ENCODE data around the gene OTOGL.

Gene OTOGL

DNA sequence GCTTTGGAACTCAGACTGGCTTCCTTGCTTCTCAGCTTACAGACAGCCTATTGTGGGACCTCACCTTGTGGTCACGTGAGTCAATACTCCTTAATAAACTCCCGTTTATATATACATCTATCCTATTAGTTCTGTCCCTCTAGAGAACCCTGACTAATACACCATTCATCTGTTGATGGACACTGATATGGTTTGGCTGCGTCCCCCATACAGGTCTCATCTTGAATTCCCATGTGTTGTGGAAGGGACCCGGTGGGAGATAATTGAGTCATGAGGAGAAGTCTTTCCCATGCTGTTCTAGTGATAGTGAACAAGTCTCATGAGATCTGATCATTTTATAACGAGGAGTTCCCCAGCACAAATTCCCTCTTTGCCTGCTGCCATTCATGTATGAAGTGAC is 57.0 kb downstream of the OTOGL start:
- Histone ChIP-seq H3K4me3 (replicated peaks; ENCODE audit: low read depth, low read length) (no peak overlapping the region), H3K27me3 (replicated peaks; ENCODE audit: control insufficient read depth, insufficient read depth, low read length) (no peaks in the 10 kb centered on the region), H3K36me3 (ENCODE audit: control insufficient read depth, insufficient read depth, low read length) (no peaks in the 10 kb centered on the region)
- no peak for DNase-seq (ENCODE audit: extremely low read depth, insufficient read length)
- no peak for TF ChIP-seq CTCF (IDR thresholded peaks at IDR 0.05; ENCODE audit: insufficient read depth, low read length, poor library complexity, severe bottlenecking)

- Histone ChIP-seq H3K27me3 (replicated peaks; ENCODE audit: control insufficient read depth, insufficient read depth, low read length) (no peaks in the 10 kb centered on the region), H3K4me3 (replicated peaks; ENCODE audit: low read depth, low read length) (no peak overlapping the region), H3K36me3 (ENCODE audit: control insufficient read depth, insufficient read depth, low read length) (no peaks in the 10 kb centered on the region)
- no peak for DNase-seq (ENCODE audit: extremely low read depth, insufficient read length)
- TF ChIP-seq CTCF (IDR thresholded peaks at IDR 0.05; ENCODE audit: insufficient read depth, low read length, poor library complexity, severe bottlenecking) = no peak
Observed at GRCh38 chr12:80157645-80158044, 58.3 kb downstream of the OTOGL start.

DNA sequence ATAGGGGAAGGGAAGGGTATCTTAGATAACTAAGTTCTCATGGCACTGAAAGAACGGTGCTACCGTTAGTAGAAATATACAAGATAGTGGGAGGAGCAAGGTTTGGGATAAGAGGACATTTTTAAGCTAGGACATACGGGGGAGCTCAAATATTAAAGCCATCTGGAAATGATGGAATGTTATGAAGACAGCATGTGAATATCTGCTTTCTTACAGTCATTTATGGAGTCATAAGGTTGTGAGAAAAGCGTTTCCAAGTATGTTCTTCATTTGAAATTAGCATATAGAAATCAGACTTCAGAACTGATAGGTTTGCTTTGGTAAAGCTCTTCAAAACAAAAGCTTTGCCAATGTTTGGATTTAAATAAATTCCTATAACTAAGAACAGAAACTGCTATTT is 62.3 kb downstream of the OTOGL start:
- Histone ChIP-seq H3K36me3 (ENCODE audit: control insufficient read depth, insufficient read depth, low read length) (no peaks in the 10 kb centered on the region), H3K4me3 (replicated peaks; ENCODE audit: low read depth, low read length) (no peak overlapping the region), H3K27me3 (replicated peaks; ENCODE audit: control insufficient read depth, insufficient read depth, low read length) (no peaks in the 10 kb centered on the region)
- TF ChIP-seq CTCF (IDR thresholded peaks at IDR 0.05; ENCODE audit: insufficient read depth, low read length, poor library complexity, severe bottlenecking) = no peak
- DNase-seq (ENCODE audit: extremely low read depth, insufficient read length) = no peak

- Histone ChIP-seq H3K4me3 (replicated peaks; ENCODE audit: low read depth, low read length) (no peak overlapping the region), H3K27me3 (replicated peaks; ENCODE audit: control insufficient read depth, insufficient read depth, low read length) (no peaks in the 10 kb centered on the region), H3K36me3 (ENCODE audit: control insufficient read depth, insufficient read depth, low read length) (no peaks in the 10 kb centered on the region)
- TF ChIP-seq CTCF (IDR thresholded peaks at IDR 0.05; ENCODE audit: insufficient read depth, low read length, poor library complexity, severe bottlenecking) = no peak
- peak; percentile 10 for DNase-seq (ENCODE audit: extremely low read depth, insufficient read length)
Observed at GRCh38 chr12:80162177-80162576, 62.8 kb downstream of the OTOGL start.

GRCh38 chr12:80165746-80166145 is 66.4 kb downstream of the OTOGL start:
- no peak for TF ChIP-seq CTCF (IDR thresholded peaks at IDR 0.05; ENCODE audit: insufficient read depth, low read length, poor library complexity, severe bottlenecking)
- Histone ChIP-seq H3K4me3 (replicated peaks; ENCODE audit: low read depth, low read length) (no peak overlapping the region), H3K36me3 (ENCODE audit: control insufficient read depth, insufficient read depth, low read length) (no peaks in the 10 kb centered on the region), H3K27me3 (replicated peaks; ENCODE audit: control insufficient read depth, insufficient read depth, low read length) (no peaks in the 10 kb centered on the region)
- no peak for DNase-seq (ENCODE audit: extremely low read depth, insufficient read length)

GRCh38 chr12:80166751-80167150 is 67.4 kb downstream of the OTOGL start:
- H3K4me3 ChIP-seq (replicated peaks; ENCODE audit: low read depth, low read length) = no peak overlapping the region
- no peak for TF ChIP-seq CTCF (IDR thresholded peaks at IDR 0.05; ENCODE audit: insufficient read depth, low read length, poor library complexity, severe bottlenecking)
- no peak for DNase-seq (ENCODE audit: extremely low read depth, insufficient read length)
- H3K27me3 ChIP-seq (replicated peaks; ENCODE audit: control insufficient read depth, insufficient read depth, low read length) = no peaks in the 10 kb centered on the region
- H3K36me3 ChIP-seq (ENCODE audit: control insufficient read depth, insufficient read depth, low read length) = no peaks in the 10 kb centered on the region

Data from GM06990 (cell line).